GM10266 (cell line): ENCODE measurements around the gene ZMYM1.

Experiments used
- DNase-seq: peaks from one replicate; pipeline ENCODE4 v3.0.0; 2012; ENCODE audit errors: extremely low spot score
- CTCF ChIP-seq: IDR thresholded peaks from 2 replicates; pipeline ENCODE4 v1.5.1; 2012; ENCODE audit warnings: mild to moderate bottlenecking, low read depth; ENCODE audit not compliant: control insufficient read depth, insufficient read depth; ENCODE audit errors: missing control alignments

ZMYM1 gene

GRCh38 chr1:35079003-35079930 lies at the start of gene ZMYM1:
TSS of gene ZMYM1 (plus strand) at chr1:35079385. CDS start at chr1:35093988, 14,603 bp downstream.
- no peak for TF ChIP-seq CTCF
- DNase-seq: peak; percentile 86

GRCh38 chr1:35029761-35030160 lies 49.4 kb upstream of the ZMYM1 start:
- TF ChIP-seq CTCF: no peak
- no peak for DNase-seq

GRCh38 chr1:35030338-35030737 lies 48.8 kb upstream of the ZMYM1 start:
- TF ChIP-seq CTCF: no peak
- no peak for DNase-seq

GRCh38 chr1:35030756-35031446 lies 48.3 kb upstream of the ZMYM1 start:
- peak; percentile 34 for DNase-seq

GRCh38 chr1:35032384-35032739 lies 46.8 kb upstream of the ZMYM1 start:
- no peak for TF ChIP-seq CTCF
- DNase-seq: no peak

More at GRCh38 chr1:35030756-35031446, 48.3 kb upstream of the ZMYM1 start:
- TF ChIP-seq CTCF: no peak

GRCh38 chr1:35033346-35033745 lies 45.8 kb upstream of the ZMYM1 start:
- TF ChIP-seq CTCF: no peak
- no peak for DNase-seq

- no peak for DNase-seq
- no peak for TF ChIP-seq CTCF
Measured at GRCh38 chr1:35036621-35037020, 42.6 kb upstream of the ZMYM1 start.
